DOHH2 (cell line): ENCODE results near the gene HAND1.
A peak's percentile ranks its signal among the peaks of the same experiment; 100 is the strongest.

Source experiments
- H3F3A ChIP-seq: fragments of 200-600 bp; sonication (generic), shearing (Covaris generic); 2 replicates; pipeline ENCODE4 v1.6.0; 2016; ENCODE audit warnings: antibody characterized with exemption, mild to moderate bottlenecking; ENCODE audit not compliant: control insufficient read depth, insufficient read depth
- H3K27ac ChIP-seq: fragments of 200-600 bp; sonication (generic); 2 replicates; pipeline ENCODE4 v1.5.1; 2014; ENCODE audit warnings: low read depth, mild to moderate bottlenecking, low read length, moderate library complexity
- H3K27me3 ChIP-seq: fragments of 200-600 bp; sonication (generic); 2 replicates; pipeline ENCODE4 v1.6.1; 2014; ENCODE audit warnings: mild to moderate bottlenecking, low read length, mixed read lengths; ENCODE audit not compliant: control insufficient read depth
- H3K36me3 ChIP-seq: fragments of 200-600 bp; sonication (generic); 2 replicates; pipeline ENCODE4 v1.6.1; 2014; ENCODE audit warnings: mild to moderate bottlenecking, low read length, moderate library complexity, mixed read lengths; ENCODE audit not compliant: control insufficient read depth
- H3K4me1 ChIP-seq: fragments of 200-600 bp; sonication (generic); 2 replicates; pipeline ENCODE4 v1.6.1; 2014; ENCODE audit warnings: mild to moderate bottlenecking, low read length, mixed read lengths; ENCODE audit not compliant: control insufficient read depth
- H3K4me2 ChIP-seq: fragments of 200-600 bp; sonication (generic); 2 replicates; pipeline ENCODE4 v1.6.0; 2014; ENCODE audit warnings: mild to moderate bottlenecking, low read length, moderate library complexity
- H3K4me3 ChIP-seq: fragments of 200-600 bp; sonication (generic); 2 replicates; pipeline ENCODE4 v1.5.1; 2014; ENCODE audit warnings: mild to moderate bottlenecking, low read length, mixed read lengths
- H3K79me2 ChIP-seq: fragments of 200-600 bp; sonication (generic); 2 replicates; pipeline ENCODE4 v1.6.1; 2014; ENCODE audit warnings: mild to moderate bottlenecking, low read length, mixed read lengths; ENCODE audit not compliant: control insufficient read depth
- H3K9me2 ChIP-seq: fragments of 200-600 bp; sonication (generic); replicated peaks from 2 replicates; pipeline ENCODE4 v1.6.1; 2014; ENCODE audit warnings: mild to moderate bottlenecking, low read length, mixed read lengths; ENCODE audit not compliant: control insufficient read depth
- H3K9me3 ChIP-seq: fragments of 200-600 bp; sonication (generic); 2 replicates; pipeline ENCODE4 v1.6.1; 2014; ENCODE audit warnings: antibody characterized with exemption, low read length, mixed read lengths; ENCODE audit not compliant: control insufficient read depth, insufficient read depth
- H4K20me1 ChIP-seq: fragments of 200-600 bp; sonication (generic); 2 replicates; pipeline ENCODE4 v1.6.0; 2014; ENCODE audit warnings: low read depth, mild to moderate bottlenecking, antibody characterized with exemption, low read length, moderate library complexity; ENCODE audit not compliant: control insufficient read depth, insufficient read depth
- EZH2phosphoT487 ChIP-seq: fragments of 200-600 bp; sonication (generic); IDR thresholded peaks from 2 replicates; pipeline ENCODE4 v1.6.1; 2017; ENCODE audit warnings: borderline replicate concordance, mild to moderate bottlenecking, antibody characterized with exemption, low read length, moderate library complexity, mixed read lengths
- TF ChIP-seq, protein P1 (sequence below): fragments of 200-600 bp; sonication (generic); IDR thresholded peaks from one replicate; pipeline ENCODE4 v1.5.1; 2014; ENCODE audit warnings: antibody characterized with exemption, mild to moderate bottlenecking, low read depth, low read length; ENCODE audit not compliant: poor library complexity, severe bottlenecking

Gene HAND1

DNA sequence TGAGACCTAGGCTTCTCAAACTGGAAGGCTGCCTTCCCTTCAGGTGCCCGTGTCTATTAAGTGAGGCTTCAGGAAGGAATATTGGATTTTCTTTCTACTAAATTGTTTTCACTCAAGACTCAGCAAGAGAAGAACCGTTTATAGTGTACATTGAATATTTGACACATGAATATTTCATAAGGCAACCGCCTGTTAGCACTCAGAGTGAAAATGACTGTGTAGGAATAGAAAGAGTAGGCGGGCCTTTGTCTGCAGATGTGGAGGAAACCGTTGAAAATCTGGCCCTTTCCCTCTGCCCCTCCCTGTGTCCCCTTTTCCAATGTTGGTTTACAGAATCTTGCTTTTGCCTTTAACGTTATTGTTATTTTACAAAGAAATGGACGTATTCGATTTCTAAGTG, 26.1 kb downstream of the HAND1 start:
- no peaks in the 10 kb centered on the region for H3F3A ChIP-seq
- H3K27ac ChIP-seq, result no peak overlapping the region
- no peak for TF ChIP-seq EZH2phosphoT487
- TF ChIP-seq, protein P1, sequence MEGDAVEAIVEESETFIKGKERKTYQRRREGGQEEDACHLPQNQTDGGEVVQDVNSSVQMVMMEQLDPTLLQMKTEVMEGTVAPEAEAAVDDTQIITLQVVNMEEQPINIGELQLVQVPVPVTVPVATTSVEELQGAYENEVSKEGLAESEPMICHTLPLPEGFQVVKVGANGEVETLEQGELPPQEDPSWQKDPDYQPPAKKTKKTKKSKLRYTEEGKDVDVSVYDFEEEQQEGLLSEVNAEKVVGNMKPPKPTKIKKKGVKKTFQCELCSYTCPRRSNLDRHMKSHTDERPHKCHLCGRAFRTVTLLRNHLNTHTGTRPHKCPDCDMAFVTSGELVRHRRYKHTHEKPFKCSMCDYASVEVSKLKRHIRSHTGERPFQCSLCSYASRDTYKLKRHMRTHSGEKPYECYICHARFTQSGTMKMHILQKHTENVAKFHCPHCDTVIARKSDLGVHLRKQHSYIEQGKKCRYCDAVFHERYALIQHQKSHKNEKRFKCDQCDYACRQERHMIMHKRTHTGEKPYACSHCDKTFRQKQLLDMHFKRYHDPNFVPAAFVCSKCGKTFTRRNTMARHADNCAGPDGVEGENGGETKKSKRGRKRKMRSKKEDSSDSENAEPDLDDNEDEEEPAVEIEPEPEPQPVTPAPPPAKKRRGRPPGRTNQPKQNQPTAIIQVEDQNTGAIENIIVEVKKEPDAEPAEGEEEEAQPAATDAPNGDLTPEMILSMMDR, result no peak
- H3K36me3 ChIP-seq, result peaks cover 69% of the 10 kb centered on the region
- no peaks in the 10 kb centered on the region for H3K9me3 ChIP-seq
- H3K79me2 ChIP-seq, result peaks cover 33% of the 10 kb centered on the region
- no peaks in the 10 kb centered on the region for H3K27me3 ChIP-seq
- no peaks in the 10 kb centered on the region for H3K9me2 ChIP-seq
- H4K20me1 ChIP-seq, result peaks cover 15% of the 10 kb centered on the region
- no peak overlapping the region for H3K4me2 ChIP-seq
- peaks cover 24% of the 10 kb centered on the region for H3K4me1 ChIP-seq
- H3K4me3 ChIP-seq, result no peak overlapping the region

DNA sequence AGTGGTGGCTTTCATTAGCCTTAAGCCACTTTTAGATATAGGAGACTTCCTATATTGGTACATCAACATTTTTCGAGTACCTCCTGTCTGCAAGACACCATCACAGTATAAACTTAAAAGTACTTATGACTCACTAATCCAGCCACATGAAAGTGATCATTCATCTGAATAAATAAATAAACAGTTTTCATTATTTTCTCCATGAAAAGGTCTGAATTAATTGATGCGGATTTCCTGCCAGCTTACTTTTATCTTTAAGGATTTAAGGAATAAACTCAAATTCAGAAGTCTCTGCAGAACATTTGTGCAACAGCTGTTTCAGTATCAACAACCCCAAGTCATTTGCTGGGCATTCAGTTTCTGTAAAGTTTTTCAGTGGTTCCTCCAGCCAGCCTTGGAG, 28.2 kb downstream of the HAND1 start:
- H3K9me2 ChIP-seq, result no peaks in the 10 kb centered on the region
- no peak overlapping the region for H3K27ac ChIP-seq
- no peak overlapping the region for H3K4me2 ChIP-seq
- no peaks in the 10 kb centered on the region for H3F3A ChIP-seq
- peaks cover 50% of the 10 kb centered on the region for H3K79me2 ChIP-seq
- H3K27me3 ChIP-seq, result no peaks in the 10 kb centered on the region
- H3K4me3 ChIP-seq, result no peak overlapping the region
- no peaks in the 10 kb centered on the region for H3K9me3 ChIP-seq
- peaks cover 55% of the 10 kb centered on the region for H3K36me3 ChIP-seq
- no peak for TF ChIP-seq EZH2phosphoT487
- TF ChIP-seq, protein P1, result no peak
- H3K4me1 ChIP-seq, result peaks cover 27% of the 10 kb centered on the region
- H4K20me1 ChIP-seq, result peaks cover 19% of the 10 kb centered on the region

DNA sequence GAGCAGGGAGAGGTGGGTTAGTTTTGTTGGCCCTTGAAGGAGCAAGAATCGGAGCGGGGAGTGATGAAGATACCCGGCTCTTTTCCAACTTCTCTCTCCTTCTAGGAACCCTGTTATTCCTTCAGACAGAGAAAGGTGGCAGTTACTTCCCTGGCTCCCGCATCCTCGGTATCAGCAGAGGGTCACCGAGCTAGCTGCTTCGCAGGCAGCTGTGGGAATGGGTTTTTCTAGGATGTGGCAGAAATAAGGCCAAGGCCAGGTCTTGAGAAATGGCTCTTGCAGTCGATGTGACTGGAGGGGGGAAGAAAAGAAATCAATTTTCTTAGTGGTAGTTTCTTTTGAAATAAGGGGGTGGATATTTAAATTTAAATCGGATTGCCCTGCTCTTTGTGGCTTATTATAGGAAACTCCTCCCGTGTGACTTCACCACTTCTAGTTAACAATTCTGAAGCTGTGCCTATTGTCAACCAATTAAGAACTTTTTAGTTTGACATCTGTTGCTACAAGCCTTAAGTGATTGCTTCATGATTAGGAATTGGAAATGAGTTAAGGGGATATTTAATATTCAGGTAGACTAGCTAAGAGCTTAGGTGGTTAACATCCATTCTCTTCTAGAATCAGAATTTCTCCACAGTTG, 30.8 kb downstream of the HAND1 start:
- Histone ChIP-seq H3K4me2 (peak overlapping the region; percentile 87), H3F3A (no peaks in the 10 kb centered on the region), H3K36me3 (peaks cover 38% of the 10 kb centered on the region), H3K79me2 (peaks cover 62% of the 10 kb centered on the region), H3K9me3 (no peaks in the 10 kb centered on the region), H3K4me3 (peak overlapping the region; percentile 100), H3K27ac (no peak overlapping the region), H3K4me1 (peaks cover 38% of the 10 kb centered on the region), H4K20me1 (peaks cover 19% of the 10 kb centered on the region), H3K9me2 (no peaks in the 10 kb centered on the region), H3K27me3 (no peaks in the 10 kb centered on the region)
- no peak for TF ChIP-seq EZH2phosphoT487
- TF ChIP-seq, protein P1, result no peak
